ENCODE measurements around the gene B9D1.

Gene B9D1

GRCh38 chr17:19383681-19384470, 21.4 kb upstream of the B9D1 start:
- Histone ChIP-seq H3K9me3 (ENCODE audit: control insufficient read depth, insufficient read depth, low read length) (no peaks in the 10 kb centered on the region), H3K27ac (ENCODE audit: low read depth, low read length) (no peak overlapping the region), H4K20me1 (ENCODE audit: control insufficient read depth, insufficient read depth, low read depth, low read length) (no peaks in the 10 kb centered on the region), H3K4me1 (ENCODE audit: control insufficient read depth, low read length) (peaks cover 6% of the 10 kb centered on the region; the same call in 1 of the 2 replicates), H3K27me3 (ENCODE audit: control insufficient read depth, low read length) (0 out of 2 replicates have a peak, but pooled peaks cover 2% of the 10 kb centered on the region), H3K9me2 (replicated peaks; ENCODE audit: control insufficient read depth, low read length) (no peaks in the 10 kb centered on the region), H3K36me3 (ENCODE audit: control insufficient read depth, low read length) (peaks cover 30% of the 10 kb centered on the region), H3F3A (ENCODE audit: control insufficient read depth, insufficient read depth) (no peaks in the 10 kb centered on the region), H3K4me2 (ENCODE audit: low read length) (no peak overlapping the region), H3K79me2 (ENCODE audit: control insufficient read depth, low read length) (peaks cover 2% of the 10 kb centered on the region), H3K4me3 (ENCODE audit: low read length) (no peak overlapping the region)
- TF ChIP-seq EZH2phosphoT487 (IDR thresholded peaks at IDR 0.05; ENCODE audit: borderline replicate concordance, low read length) = no peak
- TF ChIP-seq, protein P1, sequence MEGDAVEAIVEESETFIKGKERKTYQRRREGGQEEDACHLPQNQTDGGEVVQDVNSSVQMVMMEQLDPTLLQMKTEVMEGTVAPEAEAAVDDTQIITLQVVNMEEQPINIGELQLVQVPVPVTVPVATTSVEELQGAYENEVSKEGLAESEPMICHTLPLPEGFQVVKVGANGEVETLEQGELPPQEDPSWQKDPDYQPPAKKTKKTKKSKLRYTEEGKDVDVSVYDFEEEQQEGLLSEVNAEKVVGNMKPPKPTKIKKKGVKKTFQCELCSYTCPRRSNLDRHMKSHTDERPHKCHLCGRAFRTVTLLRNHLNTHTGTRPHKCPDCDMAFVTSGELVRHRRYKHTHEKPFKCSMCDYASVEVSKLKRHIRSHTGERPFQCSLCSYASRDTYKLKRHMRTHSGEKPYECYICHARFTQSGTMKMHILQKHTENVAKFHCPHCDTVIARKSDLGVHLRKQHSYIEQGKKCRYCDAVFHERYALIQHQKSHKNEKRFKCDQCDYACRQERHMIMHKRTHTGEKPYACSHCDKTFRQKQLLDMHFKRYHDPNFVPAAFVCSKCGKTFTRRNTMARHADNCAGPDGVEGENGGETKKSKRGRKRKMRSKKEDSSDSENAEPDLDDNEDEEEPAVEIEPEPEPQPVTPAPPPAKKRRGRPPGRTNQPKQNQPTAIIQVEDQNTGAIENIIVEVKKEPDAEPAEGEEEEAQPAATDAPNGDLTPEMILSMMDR (IDR thresholded peaks at IDR 0.05; ENCODE audit: low read depth, low read length, poor library complexity, severe bottlenecking) = no peak

GRCh38 chr17:19382531-19383444, 20.3 kb upstream of the B9D1 start:
- TF ChIP-seq, protein P1 (IDR thresholded peaks at IDR 0.05; ENCODE audit: low read depth, low read length, poor library complexity, severe bottlenecking) = no peak
- no peak for TF ChIP-seq EZH2phosphoT487 (IDR thresholded peaks at IDR 0.05; ENCODE audit: borderline replicate concordance, low read length)
- H3K9me2 ChIP-seq (replicated peaks; ENCODE audit: control insufficient read depth, low read length) = no peaks in the 10 kb centered on the region

DNA sequence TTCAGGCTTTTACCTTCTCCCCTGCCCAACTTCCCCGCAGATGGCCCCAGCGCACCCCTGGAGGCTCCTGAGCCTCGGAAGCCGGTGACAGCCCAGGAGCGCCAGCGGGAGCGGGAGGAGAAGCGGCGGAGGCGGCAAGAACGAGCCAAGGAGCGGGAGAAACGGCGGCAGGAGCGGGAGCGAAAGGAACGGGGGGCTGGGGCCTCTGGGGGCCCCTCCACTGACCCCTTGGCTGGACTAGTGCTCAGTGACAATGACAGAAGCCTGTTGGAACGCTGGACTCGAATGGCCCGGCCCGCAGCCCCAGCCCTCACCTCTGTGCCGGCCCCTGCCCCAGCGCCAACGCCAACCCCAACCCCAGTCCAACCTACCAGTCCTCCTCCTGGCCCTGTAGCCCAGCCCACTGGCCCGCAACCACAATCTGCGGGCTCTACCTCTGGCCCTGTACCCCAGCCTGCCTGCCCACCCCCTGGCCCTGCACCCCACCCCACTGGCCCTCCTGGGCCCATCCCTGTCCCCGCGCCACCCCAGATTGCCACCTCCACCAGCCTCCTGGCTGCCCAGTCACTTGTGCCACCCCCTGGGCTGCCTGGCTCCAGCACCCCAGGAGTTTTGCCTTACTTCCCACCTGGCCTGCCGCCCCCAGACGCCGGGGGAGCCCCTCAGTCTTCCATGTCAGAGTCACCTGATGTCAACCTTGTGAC, 19.4 kb upstream of the B9D1 start:
- H3K36me3 ChIP-seq (ENCODE audit: control insufficient read depth, low read length) = peaks cover 30% of the 10 kb centered on the region
- H4K20me1 ChIP-seq (ENCODE audit: control insufficient read depth, insufficient read depth, low read depth, low read length) = no peaks in the 10 kb centered on the region
- peaks cover 8% of the 10 kb centered on the region for H3K4me1 ChIP-seq (ENCODE audit: control insufficient read depth, low read length)
- H3K79me2 ChIP-seq (ENCODE audit: control insufficient read depth, low read length) = peaks cover 9% of the 10 kb centered on the region
- no peak overlapping the region for H3K4me2 ChIP-seq (ENCODE audit: low read length)
- no peaks in the 10 kb centered on the region for H3K9me2 ChIP-seq (replicated peaks; ENCODE audit: control insufficient read depth, low read length)
- no peaks in the 10 kb centered on the region for H3K27me3 ChIP-seq (ENCODE audit: control insufficient read depth, low read length)
- no peaks in the 10 kb centered on the region for H3K9me3 ChIP-seq (ENCODE audit: control insufficient read depth, insufficient read depth, low read length)
- peaks cover 6% of the 10 kb centered on the region for H3F3A ChIP-seq (ENCODE audit: control insufficient read depth, insufficient read depth)
- H3K27ac ChIP-seq (ENCODE audit: low read depth, low read length) = no peak overlapping the region
- no peak overlapping the region for H3K4me3 ChIP-seq (ENCODE audit: low read length)
- no peak for TF ChIP-seq EZH2phosphoT487 (IDR thresholded peaks at IDR 0.05; ENCODE audit: borderline replicate concordance, low read length)
- TF ChIP-seq, protein P1 (IDR thresholded peaks at IDR 0.05; ENCODE audit: low read depth, low read length, poor library complexity, severe bottlenecking) = no peak

More at GRCh38 chr17:19382531-19383444, 20.3 kb upstream of the B9D1 start:
- no peaks in the 10 kb centered on the region for H3F3A ChIP-seq (ENCODE audit: control insufficient read depth, insufficient read depth)
- peaks cover 7% of the 10 kb centered on the region for H3K79me2 ChIP-seq (ENCODE audit: control insufficient read depth, low read length)
- H3K4me2 ChIP-seq (ENCODE audit: low read length) = no peak overlapping the region
- H3K27ac ChIP-seq (ENCODE audit: low read depth, low read length) = no peak overlapping the region
- H3K9me3 ChIP-seq (ENCODE audit: control insufficient read depth, insufficient read depth, low read length) = no peaks in the 10 kb centered on the region
- H3K4me1 ChIP-seq (ENCODE audit: control insufficient read depth, low read length) = peaks cover 8% of the 10 kb centered on the region; the same call in 1 of the 2 replicates
- H3K27me3 ChIP-seq (ENCODE audit: control insufficient read depth, low read length) = no peaks in the 10 kb centered on the region
- H4K20me1 ChIP-seq (ENCODE audit: control insufficient read depth, insufficient read depth, low read depth, low read length) = no peaks in the 10 kb centered on the region
- H3K4me3 ChIP-seq (ENCODE audit: low read length) = no peak overlapping the region
- peaks cover 30% of the 10 kb centered on the region for H3K36me3 ChIP-seq (ENCODE audit: control insufficient read depth, low read length)
